Prostate gland (tissue), 2 donors: ENCODE results near the gene MFSD12.

Source experiments
- POLR2A ChIP-seq: fragments of 450-650 bp; IDR thresholded peaks from one replicate; pipeline ENCODE4 v1.6.1; 2016; ENCODE audit warnings: antibody characterized with exemption, mild to moderate bottlenecking
- POLR2AphosphoS5 ChIP-seq: sonication (generic); formaldehyde crosslinking; IDR thresholded peaks from one replicate; pipeline ENCODE4 v1.6.1; 2017; ENCODE audit warnings: antibody characterized with exemption
- TF ChIP-seq, protein P1 (sequence below), 4 experiments: fragments of 200-600 bp in 2 of 4; fragments of 450-650 bp in 2 of 4; sonication (generic) in 2 of 4; IDR thresholded peaks; 1 replicate in 3 of 4; 2 replicates in 1 of 4; pipeline ENCODE4 v1.5.1; 2016 to 2019; ENCODE audit warnings: antibody characterized with exemption in 4 of 4, mild to moderate bottlenecking in 2 of 4, moderate library complexity in 2 of 4

DNA sequence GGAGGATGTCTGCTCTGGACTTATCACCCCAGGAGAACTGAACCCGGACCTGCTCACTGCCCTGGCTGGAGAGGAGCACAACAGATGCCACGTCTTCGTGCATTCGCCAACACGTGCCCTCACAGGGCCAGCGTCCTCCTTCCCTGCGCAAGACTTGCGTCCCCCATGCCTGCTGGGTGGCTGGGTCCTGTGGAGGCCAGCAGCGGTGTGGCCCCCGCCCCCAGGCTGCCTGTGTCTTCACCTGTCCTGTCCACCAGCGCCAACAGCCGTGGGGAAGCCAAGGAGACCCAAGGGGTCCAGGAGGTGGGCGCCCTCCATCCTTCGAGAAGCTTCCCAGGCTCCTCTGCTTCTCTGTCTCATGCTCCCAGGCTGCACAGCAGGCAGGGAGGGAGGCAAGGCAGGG is 21.8 kb downstream of the MFSD12 start:
- no peak for TF ChIP-seq POLR2A
- TF ChIP-seq POLR2AphosphoS5 = no peak
- TF ChIP-seq, protein P1, sequence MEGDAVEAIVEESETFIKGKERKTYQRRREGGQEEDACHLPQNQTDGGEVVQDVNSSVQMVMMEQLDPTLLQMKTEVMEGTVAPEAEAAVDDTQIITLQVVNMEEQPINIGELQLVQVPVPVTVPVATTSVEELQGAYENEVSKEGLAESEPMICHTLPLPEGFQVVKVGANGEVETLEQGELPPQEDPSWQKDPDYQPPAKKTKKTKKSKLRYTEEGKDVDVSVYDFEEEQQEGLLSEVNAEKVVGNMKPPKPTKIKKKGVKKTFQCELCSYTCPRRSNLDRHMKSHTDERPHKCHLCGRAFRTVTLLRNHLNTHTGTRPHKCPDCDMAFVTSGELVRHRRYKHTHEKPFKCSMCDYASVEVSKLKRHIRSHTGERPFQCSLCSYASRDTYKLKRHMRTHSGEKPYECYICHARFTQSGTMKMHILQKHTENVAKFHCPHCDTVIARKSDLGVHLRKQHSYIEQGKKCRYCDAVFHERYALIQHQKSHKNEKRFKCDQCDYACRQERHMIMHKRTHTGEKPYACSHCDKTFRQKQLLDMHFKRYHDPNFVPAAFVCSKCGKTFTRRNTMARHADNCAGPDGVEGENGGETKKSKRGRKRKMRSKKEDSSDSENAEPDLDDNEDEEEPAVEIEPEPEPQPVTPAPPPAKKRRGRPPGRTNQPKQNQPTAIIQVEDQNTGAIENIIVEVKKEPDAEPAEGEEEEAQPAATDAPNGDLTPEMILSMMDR (IDR thresholded peaks at IDR 0.05) = no peak
